ENCODE results near the gene CCDC92. TPM values are rescaled to one million over a fixed set of nuclear protein-coding genes. Genes with fewer than 3 reads are reported as not detected.

Gene CCDC92
- total RNA-seq, 4 donors from 2014 or later = 6.5 to 17.1 (median 10.6) TPM

DNA sequence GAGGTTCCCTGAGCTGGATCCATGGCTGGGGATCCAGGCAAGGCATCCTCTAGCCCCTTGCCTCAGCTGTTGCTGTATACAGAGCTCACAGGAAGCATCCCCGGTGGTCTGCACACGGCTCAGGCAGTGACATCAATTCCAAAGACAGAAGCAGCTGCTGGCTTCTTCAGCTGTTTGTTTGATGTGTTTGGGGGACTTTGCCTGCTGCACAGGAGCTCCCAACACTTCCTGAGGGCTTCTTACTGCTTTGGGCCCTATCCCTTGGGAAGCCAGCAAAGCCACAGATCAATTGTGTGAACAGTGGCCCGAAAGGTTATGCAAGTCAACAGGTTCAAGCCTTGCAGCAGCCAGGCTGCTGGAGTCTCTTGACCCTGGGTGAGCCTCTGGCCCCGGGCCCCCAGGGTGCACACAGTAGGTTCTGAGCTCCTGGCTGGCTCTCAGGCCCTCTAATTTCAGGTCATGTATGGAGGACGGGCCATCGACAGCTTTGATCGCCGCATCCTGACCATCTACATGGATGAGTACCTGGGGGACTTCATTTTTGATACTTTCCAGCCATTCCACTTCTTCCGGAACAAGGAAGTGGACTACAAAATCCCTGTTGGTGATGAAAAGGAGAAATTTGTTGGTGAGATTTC is 42.6 kb downstream of the CCDC92 start:
- H3K9me3 ChIP-seq = no peaks in the 10 kb centered on the region
- no peak overlapping the region for H3K4me3 ChIP-seq
- WGBS = 93% methylated on average over 8 of the region's 9 CpGs
- H3K4me1 ChIP-seq = no peaks in the 10 kb centered on the region
- peaks cover 3% of the 10 kb centered on the region for H3K36me3 ChIP-seq
- H3K27me3 ChIP-seq = no peaks in the 10 kb centered on the region
- DNase-seq (ENCODE audit: low spot score in 2 of 2) = no peak
- no peak for TF ChIP-seq POLR2A (IDR thresholded peaks at IDR 0.05)
- TF ChIP-seq EP300 (IDR thresholded peaks at IDR 0.05) = no peak
- TF ChIP-seq, protein P1, sequence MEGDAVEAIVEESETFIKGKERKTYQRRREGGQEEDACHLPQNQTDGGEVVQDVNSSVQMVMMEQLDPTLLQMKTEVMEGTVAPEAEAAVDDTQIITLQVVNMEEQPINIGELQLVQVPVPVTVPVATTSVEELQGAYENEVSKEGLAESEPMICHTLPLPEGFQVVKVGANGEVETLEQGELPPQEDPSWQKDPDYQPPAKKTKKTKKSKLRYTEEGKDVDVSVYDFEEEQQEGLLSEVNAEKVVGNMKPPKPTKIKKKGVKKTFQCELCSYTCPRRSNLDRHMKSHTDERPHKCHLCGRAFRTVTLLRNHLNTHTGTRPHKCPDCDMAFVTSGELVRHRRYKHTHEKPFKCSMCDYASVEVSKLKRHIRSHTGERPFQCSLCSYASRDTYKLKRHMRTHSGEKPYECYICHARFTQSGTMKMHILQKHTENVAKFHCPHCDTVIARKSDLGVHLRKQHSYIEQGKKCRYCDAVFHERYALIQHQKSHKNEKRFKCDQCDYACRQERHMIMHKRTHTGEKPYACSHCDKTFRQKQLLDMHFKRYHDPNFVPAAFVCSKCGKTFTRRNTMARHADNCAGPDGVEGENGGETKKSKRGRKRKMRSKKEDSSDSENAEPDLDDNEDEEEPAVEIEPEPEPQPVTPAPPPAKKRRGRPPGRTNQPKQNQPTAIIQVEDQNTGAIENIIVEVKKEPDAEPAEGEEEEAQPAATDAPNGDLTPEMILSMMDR (IDR thresholded peaks at IDR 0.05) = no peak
- no peak for TF ChIP-seq POLR2AphosphoS5 (IDR thresholded peaks at IDR 0.05)
- no peak overlapping the region for H3K27ac ChIP-seq

DNA sequence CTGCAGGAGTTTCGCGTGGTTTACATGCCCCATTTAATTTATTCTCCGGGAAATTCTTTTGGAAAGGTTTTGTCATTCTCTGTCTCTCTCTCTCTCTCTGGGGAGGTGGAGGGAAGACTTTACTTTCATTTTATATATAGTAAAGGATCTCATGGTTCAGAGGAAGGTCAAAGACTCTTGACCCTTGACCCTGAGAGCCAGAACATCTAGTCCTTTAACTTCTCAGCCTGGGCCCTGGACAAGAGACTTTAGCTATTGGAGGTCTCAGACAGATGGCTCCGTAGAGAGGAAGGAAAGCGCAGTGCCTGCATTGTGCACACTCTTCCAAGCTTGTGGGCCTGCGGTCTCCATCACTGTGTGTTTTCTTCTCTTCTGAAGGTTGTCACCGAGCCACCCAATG is 43.7 kb downstream of the CCDC92 start:
- TF ChIP-seq POLR2A (IDR thresholded peaks at IDR 0.05) (no peak), EP300 (IDR thresholded peaks at IDR 0.05) (no peak), POLR2AphosphoS5 (IDR thresholded peaks at IDR 0.05) (no peak)
- TF ChIP-seq, protein P1 (IDR thresholded peaks at IDR 0.05) = no peak
- Histone ChIP-seq H3K27ac (no peak overlapping the region), H3K27me3 (no peaks in the 10 kb centered on the region), H3K9me3 (no peaks in the 10 kb centered on the region), H3K4me1 (no peaks in the 10 kb centered on the region), H3K36me3 (no peaks in the 10 kb centered on the region), H3K4me3 (no peak overlapping the region)
- no peak for DNase-seq (ENCODE audit: low spot score in 2 of 2)
- 86% methylated on average over 6 of the region's 7 CpGs for whole genome bisulfite sequencing

- Histone ChIP-seq H3K36me3 (no peaks in the 10 kb centered on the region), H3K4me3 (no peak overlapping the region), H3K9me3 (no peaks in the 10 kb centered on the region), H3K27me3 (no peaks in the 10 kb centered on the region), H3K4me1 (no peaks in the 10 kb centered on the region), H3K27ac (no peak overlapping the region)
- DNase-seq (ENCODE audit: low spot score in 2 of 2) = no peak
- TF ChIP-seq POLR2A (IDR thresholded peaks at IDR 0.05) (no peak), EP300 (IDR thresholded peaks at IDR 0.05) (no peak)
- 73% methylated on average over 12 of the region's 15 CpGs for WGBS
Observed at GRCh38 chr12:123928274-123928865, 44.3 kb downstream of the CCDC92 start.

DNA sequence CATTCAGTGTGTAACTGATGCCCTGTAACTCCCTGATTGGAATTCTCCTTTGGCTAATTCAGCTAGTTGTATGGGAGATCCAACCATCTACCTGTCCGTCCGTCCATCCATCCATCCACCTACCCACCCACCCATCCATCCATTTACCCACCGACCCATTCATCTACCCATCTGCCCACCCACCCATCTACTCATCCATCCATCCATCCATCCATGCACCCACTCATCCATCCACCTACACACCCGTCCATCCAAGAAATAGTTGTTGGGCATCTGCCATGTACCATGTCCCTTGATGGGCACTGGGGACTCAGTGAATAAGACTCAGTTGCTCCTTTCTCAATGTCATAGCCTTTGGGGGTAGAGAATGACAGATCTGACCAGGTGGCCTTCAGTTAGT is 48.1 kb downstream of the CCDC92 start:
- no peaks in the 10 kb centered on the region for H3K36me3 ChIP-seq
- WGBS = over 99% methylated on average over 4 of the region's 4 CpGs

DNA sequence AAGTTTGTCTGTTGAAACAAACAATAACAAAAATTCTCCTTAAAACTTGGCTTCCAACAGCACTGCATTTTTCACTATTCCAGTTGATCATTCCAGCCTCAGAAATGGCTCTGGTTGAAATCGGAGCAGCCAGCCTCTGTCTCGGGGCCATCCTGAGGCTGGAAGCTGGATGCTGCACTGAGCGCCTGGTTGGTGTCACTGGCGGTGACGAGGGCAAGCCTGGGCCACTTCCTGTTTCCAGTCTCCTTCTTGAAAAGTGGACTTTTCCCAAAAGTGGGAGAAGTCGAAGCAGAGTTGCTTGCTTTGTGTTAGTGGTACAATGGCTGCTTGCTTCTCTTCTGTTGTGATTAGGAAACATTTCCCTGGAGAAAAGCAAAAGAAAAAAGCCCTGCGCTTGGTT is 48.7 kb downstream of the CCDC92 start:
- Histone ChIP-seq H3K4me1 (no peaks in the 10 kb centered on the region), H3K36me3 (no peaks in the 10 kb centered on the region), H3K9me3 (no peaks in the 10 kb centered on the region), H3K27me3 (no peaks in the 10 kb centered on the region), H3K4me3 (no peak overlapping the region), H3K27ac (no peak overlapping the region)
- no peak for DNase-seq (ENCODE audit: low spot score in 2 of 2)
- TF ChIP-seq, protein P1 (IDR thresholded peaks at IDR 0.05) = no peak
- no peak for TF ChIP-seq EP300 (IDR thresholded peaks at IDR 0.05)
- TF ChIP-seq POLR2AphosphoS5 (IDR thresholded peaks at IDR 0.05) = no peak
- TF ChIP-seq POLR2A (IDR thresholded peaks at IDR 0.05) = no peak
- WGBS = 80% methylated on average over 7 of the region's 7 CpGs

More for the DNA sequence above, 48.1 kb downstream of the CCDC92 start:
- no peak overlapping the region for H3K27ac ChIP-seq
- H3K4me3 ChIP-seq = no peak overlapping the region
- DNase-seq (ENCODE audit: low spot score in 2 of 2) = no peak
- H3K9me3 ChIP-seq = no peaks in the 10 kb centered on the region
- H3K4me1 ChIP-seq = no peaks in the 10 kb centered on the region
- TF ChIP-seq POLR2A (IDR thresholded peaks at IDR 0.05) (no peak), EP300 (IDR thresholded peaks at IDR 0.05) (no peak)
- H3K27me3 ChIP-seq = no peaks in the 10 kb centered on the region

DNA sequence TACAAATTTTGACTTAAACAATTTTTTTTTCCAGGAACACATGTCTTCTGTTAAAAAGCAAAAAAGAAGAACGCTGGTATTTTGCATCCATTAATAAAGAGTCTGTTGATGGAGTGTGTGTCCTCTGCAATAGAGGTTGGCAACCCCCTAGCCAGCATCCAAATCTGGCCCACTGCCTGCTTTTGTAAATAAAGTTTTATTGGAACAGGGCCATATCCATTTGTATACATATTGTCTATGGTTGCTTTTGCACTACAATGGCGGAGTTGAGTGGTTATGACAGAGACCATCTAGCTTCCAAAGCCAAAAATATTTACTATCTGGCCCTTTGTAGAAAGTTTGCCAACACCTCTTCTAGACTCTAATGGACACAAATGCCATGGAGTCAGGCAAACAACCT is 49.6 kb downstream of the CCDC92 start:
- no peak overlapping the region for H3K4me3 ChIP-seq
- H3K27me3 ChIP-seq = peaks cover 5% of the 10 kb centered on the region
- DNase-seq (ENCODE audit: low spot score in 2 of 2) = no peak
- no peak overlapping the region for H3K27ac ChIP-seq
- no peaks in the 10 kb centered on the region for H3K36me3 ChIP-seq
- H3K9me3 ChIP-seq = no peaks in the 10 kb centered on the region
- WGBS = 77% methylated on average over 2 of the region's 2 CpGs
- H3K4me1 ChIP-seq = no peaks in the 10 kb centered on the region
- TF ChIP-seq EP300 (IDR thresholded peaks at IDR 0.05) (no peak), POLR2A (IDR thresholded peaks at IDR 0.05) (no peak), POLR2AphosphoS5 (IDR thresholded peaks at IDR 0.05) (no peak)
- TF ChIP-seq, protein P1 (IDR thresholded peaks at IDR 0.05) = no peak

All from suprapubic skin (tissue), 4 donors.